PC-3 (cell line): Measurements from ENCODE around the gene L3MBTL2. TPM values are rescaled to one million over a fixed set of nuclear protein-coding genes. Genes with fewer than 3 reads are reported as not detected.

Source experiments
- ATAC-seq: fragments of 200-7000 bp; cut with Tn5 transposase; 2 replicates; pipeline ENCODE4 v1.9.1; 2020; ENCODE audit warnings: mild to moderate bottlenecking, moderate library complexity
- BruUV-seq: library from RNA; stranded (reverse); fragments of 400-500 nt; replicated peaks from 2 replicates; lab custom pipeline; 2021; lab: Mats Ljungman, UMichigan
- CTCF ChIA-PET: fragments of 300-600 bp; sonication (Branson Sonifier 250); formaldehyde crosslinking; loops from one replicate; lab custom pipeline; 2022; ENCODE audit warnings: antibody characterized with exemption; lab: Charles Lee
- POLR2A ChIA-PET: fragments of 300-600 bp; sonication (Branson Sonifier 250); formaldehyde crosslinking; loops from one replicate; lab custom pipeline; 2022; ENCODE audit warnings: antibody characterized with exemption; ENCODE audit not compliant: unreplicated experiment; lab: Charles Lee
- DNase-seq: peaks from one replicate; pipeline ENCODE4 v3.0.0-alpha.2; 2015
- H2AFZ ChIP-seq: fragments of 300-600 bp; sonication (generic); 2 replicates; pipeline ENCODE4 v1.6.0; 2016; ENCODE audit warnings: antibody characterized with exemption, low read length
- H3F3A ChIP-seq: fragments of 300-600 bp; sonication (generic); one replicate; pipeline ENCODE4 v1.6.0; 2017; ENCODE audit warnings: antibody characterized with exemption, low read length, control low read depth, mild to moderate bottlenecking; ENCODE audit not compliant: unreplicated experiment
- H3K27ac ChIP-seq: fragments of 300-600 bp; sonication (generic); 2 replicates; pipeline ENCODE4 v1.5.1; 2016; ENCODE audit warnings: mild to moderate bottlenecking, low read length
- H3K27me3 ChIP-seq: fragments of 300-600 bp; sonication (generic); 2 replicates; pipeline ENCODE4 v1.6.1; 2016; ENCODE audit warnings: low read length, mixed read lengths
- H3K36me3 ChIP-seq: fragments of 300-600 bp; sonication (generic); 2 replicates; pipeline ENCODE4 v1.6.1; 2016; ENCODE audit warnings: low read depth, mixed run types, low read length, mixed read lengths
- H3K4me1 ChIP-seq: fragments of 300-600 bp; sonication (generic); 2 replicates; pipeline ENCODE4 v1.5.1; 2016; ENCODE audit warnings: low read length; ENCODE audit not compliant: insufficient read depth
- H3K4me2 ChIP-seq: fragments of 300-600 bp; sonication (generic); 2 replicates; pipeline ENCODE4 v1.6.0; 2016; ENCODE audit warnings: low read length
- H3K4me3 ChIP-seq: fragments of 300-600 bp; sonication (generic); 2 replicates; pipeline ENCODE4 v1.5.1; 2016; ENCODE audit warnings: mild to moderate bottlenecking, low read length, mixed read lengths
- H3K79me2 ChIP-seq: fragments of 300-600 bp; sonication (generic); 2 replicates; pipeline ENCODE4 v1.6.1; 2017; ENCODE audit warnings: low read length, mixed read lengths
- H3K9ac ChIP-seq: fragments of 300-600 bp; sonication (generic); 2 replicates; pipeline ENCODE4 v1.6.0; 2016; ENCODE audit warnings: mild to moderate bottlenecking, low read length
- H3K9me2 ChIP-seq: fragments of 300-600 bp; sonication (generic); replicated peaks from 2 replicates; pipeline ENCODE4 v1.6.1; 2016; ENCODE audit warnings: mixed run types, low read length, mixed read lengths
- H3K9me3 ChIP-seq: fragments of 300-600 bp; sonication (generic); 2 replicates; pipeline ENCODE4 v1.6.1; 2016; ENCODE audit warnings: low read length, mixed read lengths
- H4K20me1 ChIP-seq: fragments of 300-600 bp; sonication (generic); 2 replicates; pipeline ENCODE4 v1.6.1; 2016; ENCODE audit warnings: low read length, mixed read lengths
- EZH2 ChIP-seq: fragments of 300-600 bp; sonication (generic); IDR thresholded peaks from one replicate; pipeline ENCODE4 v1.6.1; 2017; ENCODE audit warnings: antibody characterized with exemption, mild to moderate bottlenecking, low read length; ENCODE audit not compliant: unreplicated experiment
- EZH2phosphoT487 ChIP-seq: fragments of 300-600 bp; sonication (generic); IDR thresholded peaks from 2 replicates; pipeline ENCODE4 v1.6.1; 2018; ENCODE audit warnings: mild to moderate bottlenecking, antibody characterized with exemption, low read length, borderline replicate concordance
- intact Hi-C: fragments of 100-400 bp; cut with micrococcal nuclease; formaldehyde crosslinking; loops from 2 replicates; pipeline ENCODE4 v1.9.0; 2023
- total RNA-seq: library from RNA; depleted of rRNA; stranded (reverse); fragments of >200 nt; gene quantifications from 2 replicates; pipeline ENCODE4 v1.2.3, GENCODE V29; 2014
- TF ChIP-seq, protein P1 (sequence below): fragments of 300-600 bp; sonication (generic); conservative IDR thresholded peaks from 2 replicates; pipeline ENCODE4 v1.5.1; 2017; ENCODE audit warnings: antibody characterized with exemption, low read depth, mild to moderate bottlenecking, low read length

L3MBTL2 gene
- total RNA-seq, 1 experiment from 2014 or later: 22.7 TPM

GRCh38 chr22:41169157-41169556 is 36.0 kb upstream of the L3MBTL2 start:
- CTCF ChIA-PET: no interaction called here

DNA sequence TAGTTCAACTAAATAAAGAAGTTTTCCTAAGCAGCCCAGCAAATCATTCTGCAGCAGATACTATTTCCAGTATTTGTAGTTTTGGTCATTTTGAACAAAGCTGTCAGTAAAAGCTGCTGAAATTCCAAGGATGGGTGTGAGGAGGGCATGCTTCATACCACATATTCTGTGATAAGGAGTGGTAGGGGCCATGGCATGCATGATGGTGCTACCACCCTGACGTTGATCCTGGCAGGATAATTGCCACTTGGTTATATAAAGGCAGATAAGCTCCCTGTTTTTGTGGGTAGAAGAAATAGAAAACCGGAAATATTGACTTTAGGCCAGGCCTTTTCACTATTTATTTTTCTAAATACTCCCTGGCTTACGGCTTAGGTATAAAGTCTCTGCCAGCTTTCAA is 33.1 kb upstream of the L3MBTL2 start:
- Histone ChIP-seq H4K20me1 (no peaks in the 10 kb centered on the region), H3K4me1 (no peaks in the 10 kb centered on the region), H3K27me3 (no peaks in the 10 kb centered on the region), H3K79me2 (no peaks in the 10 kb centered on the region), H3F3A (no peaks in the 10 kb centered on the region), H3K4me2 (no peak overlapping the region), H3K36me3 (peaks cover 45% of the 10 kb centered on the region), H3K9ac (no peak overlapping the region), H3K27ac (no peak overlapping the region), H2AFZ (no peak overlapping the region), H3K4me3 (no peak overlapping the region), H3K9me2 (no peaks in the 10 kb centered on the region), H3K9me3 (no peaks in the 10 kb centered on the region)
- intact Hi-C loops: no loop called here
- DNase-seq (no peak), ATAC-seq (no peak)
- BruUV-seq: no TSS peak
- TF ChIP-seq, protein P1, sequence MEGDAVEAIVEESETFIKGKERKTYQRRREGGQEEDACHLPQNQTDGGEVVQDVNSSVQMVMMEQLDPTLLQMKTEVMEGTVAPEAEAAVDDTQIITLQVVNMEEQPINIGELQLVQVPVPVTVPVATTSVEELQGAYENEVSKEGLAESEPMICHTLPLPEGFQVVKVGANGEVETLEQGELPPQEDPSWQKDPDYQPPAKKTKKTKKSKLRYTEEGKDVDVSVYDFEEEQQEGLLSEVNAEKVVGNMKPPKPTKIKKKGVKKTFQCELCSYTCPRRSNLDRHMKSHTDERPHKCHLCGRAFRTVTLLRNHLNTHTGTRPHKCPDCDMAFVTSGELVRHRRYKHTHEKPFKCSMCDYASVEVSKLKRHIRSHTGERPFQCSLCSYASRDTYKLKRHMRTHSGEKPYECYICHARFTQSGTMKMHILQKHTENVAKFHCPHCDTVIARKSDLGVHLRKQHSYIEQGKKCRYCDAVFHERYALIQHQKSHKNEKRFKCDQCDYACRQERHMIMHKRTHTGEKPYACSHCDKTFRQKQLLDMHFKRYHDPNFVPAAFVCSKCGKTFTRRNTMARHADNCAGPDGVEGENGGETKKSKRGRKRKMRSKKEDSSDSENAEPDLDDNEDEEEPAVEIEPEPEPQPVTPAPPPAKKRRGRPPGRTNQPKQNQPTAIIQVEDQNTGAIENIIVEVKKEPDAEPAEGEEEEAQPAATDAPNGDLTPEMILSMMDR: no peak
- TF ChIP-seq EZH2phosphoT487 (no peak), EZH2 (no peak)
- CTCF ChIA-PET: no interaction called here
- POLR2A ChIA-PET: no interaction called here

More at GRCh38 chr22:41169157-41169556, 36.0 kb upstream of the L3MBTL2 start:
- H3K9me2 ChIP-seq: no peaks in the 10 kb centered on the region
- H4K20me1 ChIP-seq: no peaks in the 10 kb centered on the region
- ATAC-seq (no peak), DNase-seq (no peak)
- no peak overlapping the region for H3K4me3 ChIP-seq
- BruUV-seq: no TSS peak
- no peaks in the 10 kb centered on the region for H3K79me2 ChIP-seq
- no peak overlapping the region for H3K27ac ChIP-seq
- H3K4me2 ChIP-seq: no peak overlapping the region
- no peaks in the 10 kb centered on the region for H3K4me1 ChIP-seq
- no peak overlapping the region for H2AFZ ChIP-seq
- no peaks in the 10 kb centered on the region for H3F3A ChIP-seq
- POLR2A ChIA-PET: no interaction called here
- H3K9me3 ChIP-seq: no peaks in the 10 kb centered on the region
- intact Hi-C loops: no loop called here
- H3K36me3 ChIP-seq: peaks cover 32% of the 10 kb centered on the region
- no peak overlapping the region for H3K9ac ChIP-seq
- H3K27me3 ChIP-seq: no peaks in the 10 kb centered on the region
- no peak for TF ChIP-seq EZH2phosphoT487
- TF ChIP-seq, protein P1: no peak
- no peak for TF ChIP-seq EZH2

DNA sequence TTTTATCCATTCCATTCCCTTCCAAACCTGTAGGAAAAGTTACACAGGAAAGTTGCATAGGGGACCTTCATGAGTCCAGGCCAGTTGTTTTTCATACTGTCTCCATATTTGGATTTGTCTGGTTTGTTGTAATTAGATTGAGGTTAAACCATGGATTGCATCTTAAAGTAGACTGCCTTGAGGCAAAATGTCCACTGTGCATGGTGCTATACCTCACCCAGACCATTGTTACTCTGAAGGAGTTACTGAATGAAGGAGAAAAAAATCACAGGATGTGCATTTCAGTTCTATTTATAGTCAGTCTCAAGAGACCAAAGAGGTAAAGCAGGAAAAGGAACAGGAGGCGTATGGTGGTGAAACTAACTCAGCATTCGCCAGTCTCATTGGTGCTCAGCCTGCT is 29.6 kb upstream of the L3MBTL2 start:
- TF ChIP-seq, protein P1: no peak
- no peak for TF ChIP-seq EZH2
- TF ChIP-seq EZH2phosphoT487: no peak
- Histone ChIP-seq H3K4me3 (no peak overlapping the region), H3K9me2 (no peaks in the 10 kb centered on the region), H3K4me1 (no peaks in the 10 kb centered on the region), H4K20me1 (no peaks in the 10 kb centered on the region), H3K4me2 (no peak overlapping the region), H3F3A (no peaks in the 10 kb centered on the region), H3K27me3 (no peaks in the 10 kb centered on the region), H3K79me2 (no peaks in the 10 kb centered on the region), H3K9me3 (no peaks in the 10 kb centered on the region), H2AFZ (no peak overlapping the region), H3K9ac (no peak overlapping the region), H3K27ac (no peak overlapping the region), H3K36me3 (peaks cover 25% of the 10 kb centered on the region)
- POLR2A ChIA-PET: no interaction called here
- ATAC-seq: no peak
- no peak for DNase-seq
- BruUV-seq: no TSS peak
- intact Hi-C loops: no loop called here
- CTCF ChIA-PET: no interaction called here
